Activated naive CD8-positive, alpha-beta T cell (primary cell): Measurements from ENCODE around the gene TRAPPC1.

Experiments
- H3K27ac Mint-ChIP-seq: one replicate; pipeline ENCODE4 v1.8.0; 2021; ENCODE audit warnings: mixed read lengths
- H3K27me3 Mint-ChIP-seq: one replicate; pipeline ENCODE4 v1.8.0; 2021; ENCODE audit warnings: mixed read lengths
- H3K36me3 Mint-ChIP-seq: one replicate; pipeline ENCODE4 v1.8.0; 2021; ENCODE audit warnings: mixed read lengths
- H3K4me1 Mint-ChIP-seq: one replicate; pipeline ENCODE4 v1.8.0; 2021; ENCODE audit warnings: low read depth, mixed read lengths
- H3K4me3 Mint-ChIP-seq: one replicate; pipeline ENCODE4 v1.8.0; 2021; ENCODE audit warnings: mild to moderate bottlenecking, mixed read lengths
- H3K9me3 Mint-ChIP-seq: one replicate; pipeline ENCODE4 v1.8.0; 2021; ENCODE audit warnings: low read depth, mixed read lengths

The TRAPPC1 gene

GRCh38 chr17:7922845-7923628 is 8.7 kb downstream of the TRAPPC1 start:
- no peaks in the 10 kb centered on the region for H3K36me3 Mint-ChIP-seq
- H3K4me3 Mint-ChIP-seq: peak overlapping the region; percentile 78
- peaks cover 23% of the 10 kb centered on the region for H3K4me1 Mint-ChIP-seq
- no peaks in the 10 kb centered on the region for H3K9me3 Mint-ChIP-seq
- no peaks in the 10 kb centered on the region for H3K27me3 Mint-ChIP-seq
- H3K27ac Mint-ChIP-seq: peak overlapping the region; percentile 89

DNA sequence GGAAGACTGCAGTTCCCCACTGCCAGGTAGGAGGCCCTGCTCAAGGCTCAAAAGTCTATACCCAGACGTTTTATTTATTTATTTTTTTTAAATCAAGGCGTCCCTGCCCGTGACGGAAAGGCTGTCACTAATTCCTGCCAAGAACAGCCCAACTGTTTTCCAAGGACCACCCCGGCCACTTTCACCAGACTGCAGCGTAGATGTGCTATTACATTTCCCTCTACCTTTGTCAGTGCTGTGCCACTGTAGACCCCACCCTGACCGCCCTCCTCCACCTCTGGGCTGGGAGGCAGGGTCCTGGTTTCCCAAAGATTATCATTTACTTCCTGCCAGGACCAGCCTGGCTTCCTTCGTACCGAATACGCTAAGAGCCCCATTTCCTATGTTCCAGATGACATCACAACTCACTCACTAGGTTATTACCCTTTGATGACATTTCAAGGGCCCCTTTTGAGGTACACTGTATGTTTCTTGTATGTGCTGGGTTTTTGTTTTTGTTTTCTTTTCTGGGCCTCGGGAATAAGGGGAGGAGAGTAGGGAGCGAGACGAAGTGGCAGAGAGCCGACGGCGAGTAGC is 9.4 kb downstream of the TRAPPC1 start:
- H3K27ac Mint-ChIP-seq: peak overlapping the region; percentile 89
- H3K9me3 Mint-ChIP-seq: no peaks in the 10 kb centered on the region
- H3K4me1 Mint-ChIP-seq: peaks cover 22% of the 10 kb centered on the region
- no peaks in the 10 kb centered on the region for H3K36me3 Mint-ChIP-seq
- peak overlapping the region; percentile 78 for H3K4me3 Mint-ChIP-seq
- no peaks in the 10 kb centered on the region for H3K27me3 Mint-ChIP-seq

DNA sequence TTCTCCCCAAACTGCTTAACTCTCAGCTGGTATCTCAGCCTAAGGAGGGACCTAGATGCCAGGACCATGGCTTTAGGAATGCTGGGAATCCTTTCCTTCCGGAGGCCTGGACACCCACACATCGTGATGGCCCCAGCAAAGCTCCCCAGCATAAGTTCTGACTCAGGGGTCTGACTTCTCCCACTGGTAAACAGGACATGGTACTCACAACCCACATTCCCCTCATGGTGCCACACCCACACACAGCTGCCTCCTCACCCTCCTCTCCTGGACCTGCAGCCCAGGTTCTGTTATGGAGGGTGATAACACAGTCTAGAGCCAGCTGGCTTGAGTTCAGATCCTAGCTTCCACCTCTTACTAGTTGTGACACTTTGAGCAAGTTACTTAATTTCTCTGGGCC is 14.9 kb downstream of the TRAPPC1 start:
- H3K9me3 Mint-ChIP-seq: no peaks in the 10 kb centered on the region
- H3K4me3 Mint-ChIP-seq: peak overlapping the region; percentile 83
- peak overlapping the region; percentile 87 for H3K27ac Mint-ChIP-seq
- peaks cover 33% of the 10 kb centered on the region for H3K4me1 Mint-ChIP-seq
- no peaks in the 10 kb centered on the region for H3K27me3 Mint-ChIP-seq
- no peaks in the 10 kb centered on the region for H3K36me3 Mint-ChIP-seq

GRCh38 chr17:7916385-7916682 is 15.4 kb downstream of the TRAPPC1 start:
- Mint-ChIP-seq H3K9me3 (no peaks in the 10 kb centered on the region), H3K27ac (peak overlapping the region; percentile 87), H3K27me3 (no peaks in the 10 kb centered on the region), H3K36me3 (no peaks in the 10 kb centered on the region), H3K4me3 (peak overlapping the region; percentile 83), H3K4me1 (peaks cover 29% of the 10 kb centered on the region)

DNA sequence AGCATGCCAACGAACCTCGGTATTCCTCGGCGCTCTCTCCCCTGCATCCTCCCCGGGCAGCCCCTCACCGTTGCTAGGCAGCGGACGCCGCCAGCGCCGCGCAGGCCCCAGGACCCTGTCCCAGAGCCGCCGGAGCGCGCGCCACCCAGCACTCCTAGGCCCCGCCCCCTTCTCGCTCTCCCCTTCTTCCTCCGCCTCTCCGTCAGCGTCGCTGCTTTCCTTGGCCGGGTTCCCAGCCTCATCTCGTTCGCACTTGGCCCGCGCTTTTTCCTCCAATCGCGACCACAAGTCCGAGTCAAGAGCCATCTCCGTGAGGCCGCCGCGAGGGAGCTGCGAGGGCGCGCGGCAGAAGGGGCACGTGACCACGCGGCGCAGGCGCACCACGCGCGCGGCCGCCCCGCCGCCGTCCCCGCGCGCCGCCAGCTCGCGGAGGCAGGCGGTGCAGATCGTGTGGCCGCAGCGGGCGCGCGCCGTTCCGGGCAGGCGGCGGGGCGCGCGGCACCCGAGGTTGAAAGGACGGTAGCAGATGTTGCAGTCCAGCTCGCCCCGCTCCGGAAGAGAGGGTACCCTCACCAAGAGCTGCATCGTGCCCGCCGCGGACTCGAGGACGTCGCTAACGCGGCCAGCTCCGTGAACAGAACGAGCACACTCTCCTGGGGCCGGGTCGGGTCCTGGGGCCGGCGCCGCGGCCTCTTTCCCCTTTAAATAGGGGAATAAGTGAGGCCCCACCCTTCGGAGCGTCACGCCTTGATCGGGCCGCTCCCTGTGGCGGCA is 15.9 kb downstream of the TRAPPC1 start, which contains the start of gene RNF227:
RNF227 (minus strand) TSS at position 679 of the 774 bp plus-strand sequence; CDS start at position 585, 94 bp downstream.
- Mint-ChIP-seq H3K4me1 (peaks cover 29% of the 10 kb centered on the region), H3K36me3 (no peaks in the 10 kb centered on the region), H3K27me3 (no peaks in the 10 kb centered on the region), H3K4me3 (peak within 1 kb of the TSS; percentile 89), H3K27ac (peak within 1 kb of the TSS; percentile 87), H3K9me3 (no peaks in the 10 kb centered on the region)

DNA sequence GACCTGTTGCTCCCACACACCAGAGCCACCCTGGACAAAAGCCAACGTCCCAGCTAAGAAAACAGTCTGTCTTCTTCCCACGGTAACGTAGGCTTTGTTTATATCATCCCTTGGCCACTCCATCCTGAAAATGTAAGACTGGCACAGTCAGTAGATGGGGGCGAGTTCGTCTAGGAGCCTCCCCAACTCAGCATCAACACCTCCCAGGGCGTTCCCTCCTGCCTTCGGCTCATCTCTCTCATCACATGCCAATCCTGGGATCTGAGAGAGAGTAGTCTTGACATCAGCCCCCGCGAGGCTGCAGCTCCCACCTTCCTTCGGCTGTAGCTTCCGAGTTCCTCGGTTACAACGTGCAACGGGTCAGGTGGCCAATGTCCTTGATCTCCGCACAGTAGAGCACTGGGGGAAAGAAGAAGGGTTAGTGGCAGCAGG is 16.6 kb downstream of the TRAPPC1 start:
- Mint-ChIP-seq H3K27ac (peak overlapping the region; percentile 87), H3K27me3 (no peaks in the 10 kb centered on the region), H3K9me3 (no peaks in the 10 kb centered on the region), H3K4me1 (peaks cover 29% of the 10 kb centered on the region), H3K36me3 (no peaks in the 10 kb centered on the region), H3K4me3 (peak overlapping the region; percentile 89)

DNA sequence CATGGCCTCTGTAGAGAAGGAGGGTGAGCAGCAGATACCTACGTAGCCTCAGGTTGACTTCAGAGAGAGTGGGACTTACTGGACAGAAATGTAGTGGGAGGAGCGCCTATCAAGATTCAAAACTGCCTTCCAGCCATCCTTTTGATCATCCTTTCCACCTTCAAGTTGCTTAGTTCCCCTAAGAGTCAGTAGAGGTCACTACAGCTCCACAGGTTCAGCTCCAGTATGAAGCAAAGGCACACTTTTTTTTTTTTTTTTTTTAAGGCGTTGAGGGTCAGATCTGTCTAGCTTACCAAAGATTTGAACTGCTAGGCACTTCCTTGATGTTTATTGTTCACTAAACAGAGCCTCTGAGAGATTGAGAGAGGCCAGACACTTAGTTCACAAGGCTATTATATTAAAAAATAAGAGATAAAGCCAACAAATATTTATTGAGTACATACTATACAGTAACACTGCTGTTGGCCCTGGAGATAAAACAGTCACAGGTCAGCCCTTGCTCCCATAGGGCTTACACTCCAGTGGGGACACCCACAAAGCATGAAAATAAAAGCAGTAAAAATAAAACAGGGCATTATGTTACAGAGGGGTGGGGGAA is 18.7 kb downstream of the TRAPPC1 start:
- H3K9me3 Mint-ChIP-seq: no peaks in the 10 kb centered on the region
- H3K4me1 Mint-ChIP-seq: peaks cover 29% of the 10 kb centered on the region
- no peaks in the 10 kb centered on the region for H3K27me3 Mint-ChIP-seq
- peak overlapping the region; percentile 10 for H3K27ac Mint-ChIP-seq
- H3K4me3 Mint-ChIP-seq: peak overlapping the region; percentile 63
- H3K36me3 Mint-ChIP-seq: no peaks in the 10 kb centered on the region

- Mint-ChIP-seq H3K9me3 (no peaks in the 10 kb centered on the region), H3K4me3 (no peak overlapping the region), H3K27ac (no peak overlapping the region), H3K36me3 (no peaks in the 10 kb centered on the region), H3K4me1 (peaks cover 19% of the 10 kb centered on the region), H3K27me3 (no peaks in the 10 kb centered on the region)
Measured at GRCh38 chr17:7911116-7911515, 20.6 kb downstream of the TRAPPC1 start.

DNA sequence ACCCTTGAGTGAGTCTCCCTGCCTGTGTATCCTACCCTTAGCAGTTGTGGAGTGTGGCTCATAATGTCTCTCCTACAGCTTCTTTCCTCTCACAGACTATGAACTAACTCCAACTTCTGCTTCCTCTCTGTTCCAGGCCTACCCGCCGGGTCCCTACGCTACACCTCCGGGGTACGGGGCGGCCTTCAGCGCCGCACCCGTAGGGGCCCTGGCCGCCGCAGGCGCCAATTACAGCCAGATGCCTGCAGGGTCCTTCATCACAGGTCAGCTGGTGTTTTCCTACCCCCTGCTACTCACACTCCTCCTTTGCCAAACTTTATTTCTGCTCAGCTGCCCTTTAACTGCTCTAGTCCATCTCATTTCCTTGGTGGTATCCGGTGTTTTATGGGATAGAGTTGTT is 21.0 kb downstream of the TRAPPC1 start:
- peak overlapping the region; percentile 81 for H3K27ac Mint-ChIP-seq

DNA sequence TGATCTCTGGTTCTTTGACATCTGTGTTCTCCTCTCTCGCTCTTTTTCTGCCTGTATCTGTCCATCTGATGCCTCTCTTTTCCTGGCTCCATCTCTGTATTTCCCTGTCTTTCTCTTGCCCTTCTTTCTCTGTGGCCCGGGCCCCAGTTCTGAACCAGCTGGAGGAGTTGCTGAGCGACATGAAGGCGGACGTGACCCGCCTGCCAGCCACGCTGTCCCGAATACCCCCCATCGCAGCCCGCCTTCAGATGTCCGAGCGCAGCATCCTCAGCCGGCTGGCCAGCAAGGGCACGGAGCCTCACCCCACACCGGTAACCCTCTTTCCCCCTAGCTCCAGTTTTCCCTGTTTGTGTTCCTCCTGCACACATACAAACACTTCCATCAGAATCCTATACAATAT is 21.5 kb downstream of the TRAPPC1 start:
- H3K27ac Mint-ChIP-seq: peak overlapping the region; percentile 81
- H3K9me3 Mint-ChIP-seq: no peaks in the 10 kb centered on the region
- H3K4me3 Mint-ChIP-seq: no peak overlapping the region
- no peaks in the 10 kb centered on the region for H3K27me3 Mint-ChIP-seq
- H3K36me3 Mint-ChIP-seq: no peaks in the 10 kb centered on the region
- peaks cover 15% of the 10 kb centered on the region for H3K4me1 Mint-ChIP-seq

More for the DNA sequence above, 21.0 kb downstream of the TRAPPC1 start:
- Mint-ChIP-seq H3K9me3 (no peaks in the 10 kb centered on the region), H3K36me3 (no peaks in the 10 kb centered on the region), H3K4me3 (no peak overlapping the region), H3K4me1 (peaks cover 19% of the 10 kb centered on the region), H3K27me3 (no peaks in the 10 kb centered on the region)

GRCh38 chr17:7909089-7909488 is 22.7 kb downstream of the TRAPPC1 start:
- Mint-ChIP-seq H3K4me1 (peaks cover 7% of the 10 kb centered on the region), H3K4me3 (no peak overlapping the region), H3K9me3 (no peaks in the 10 kb centered on the region), H3K27ac (no peak overlapping the region), H3K36me3 (peaks cover under 1% of the 10 kb centered on the region), H3K27me3 (no peaks in the 10 kb centered on the region)

DNA sequence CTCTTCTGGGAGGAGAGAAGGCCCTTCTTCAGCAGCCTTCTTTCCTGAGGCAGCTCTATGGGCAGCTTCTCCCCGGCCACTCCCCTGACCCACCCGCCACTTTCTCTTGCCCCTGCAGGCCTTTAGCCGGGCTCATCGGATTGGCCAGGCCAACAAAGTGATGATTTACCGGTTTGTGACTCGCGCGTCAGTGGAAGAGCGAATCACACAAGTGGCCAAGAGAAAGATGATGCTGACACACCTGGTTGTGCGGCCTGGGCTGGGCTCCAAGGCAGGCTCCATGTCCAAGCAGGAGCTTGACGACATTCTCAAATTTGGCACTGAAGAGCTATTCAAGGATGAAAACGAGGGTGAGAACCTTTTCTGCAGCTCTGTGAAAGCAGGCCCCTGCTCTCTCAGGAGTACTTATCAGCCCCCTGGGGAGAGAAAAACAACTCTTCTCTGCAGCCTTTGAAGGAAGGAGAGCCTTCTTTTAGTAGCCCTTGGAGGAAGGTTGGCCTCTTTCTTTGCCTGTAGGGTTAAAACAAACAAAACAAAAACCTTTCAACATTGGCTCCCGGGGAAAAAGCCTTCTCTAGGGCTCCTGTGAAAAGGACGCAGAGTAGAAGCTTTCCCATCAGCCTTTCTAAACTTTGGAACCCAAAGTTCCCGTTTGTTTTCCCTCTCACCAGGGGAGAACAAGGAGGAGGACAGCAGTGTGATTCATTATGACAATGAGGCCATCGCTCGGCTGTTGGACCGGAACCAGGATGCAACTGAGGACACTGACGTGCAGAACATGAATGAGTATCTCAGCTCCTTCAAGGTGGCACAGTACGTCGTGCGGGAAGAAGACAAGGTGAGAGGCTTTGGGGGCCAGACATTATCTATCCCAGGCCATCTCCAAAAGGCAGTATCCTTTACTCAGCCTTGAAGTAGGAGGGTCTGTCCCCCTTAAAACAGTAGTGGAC is 28.3 kb downstream of the TRAPPC1 start:
- Mint-ChIP-seq H3K36me3 (peaks cover 12% of the 10 kb centered on the region), H3K4me1 (no peaks in the 10 kb centered on the region), H3K4me3 (no peak overlapping the region), H3K27me3 (no peaks in the 10 kb centered on the region), H3K9me3 (no peaks in the 10 kb centered on the region), H3K27ac (peak overlapping the region; percentile 55)

GRCh38 chr17:7897773-7898172 is 34.0 kb downstream of the TRAPPC1 start:
- Mint-ChIP-seq H3K27me3 (no peaks in the 10 kb centered on the region), H3K36me3 (peaks cover 20% of the 10 kb centered on the region), H3K9me3 (no peaks in the 10 kb centered on the region), H3K4me3 (no peak overlapping the region), H3K27ac (peak overlapping the region; percentile 47), H3K4me1 (peaks cover 6% of the 10 kb centered on the region)

DNA sequence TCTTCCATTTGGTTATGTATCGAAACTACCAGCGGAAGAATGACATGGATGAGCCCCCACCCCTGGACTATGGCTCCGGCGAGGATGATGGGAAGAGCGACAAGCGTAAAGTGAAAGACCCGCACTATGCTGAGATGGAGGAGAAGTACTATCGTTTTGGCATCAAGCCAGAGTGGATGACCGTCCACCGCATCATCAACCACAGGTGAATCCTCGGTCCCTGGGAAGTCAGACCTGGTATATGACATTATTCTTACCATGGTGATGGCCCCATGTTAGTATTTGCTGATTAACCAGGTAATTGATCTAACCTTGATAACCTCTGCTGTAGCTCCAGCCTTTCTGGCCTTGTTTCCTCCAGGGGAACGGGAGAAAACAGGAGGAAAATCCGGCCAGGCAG is 34.7 kb downstream of the TRAPPC1 start:
- Mint-ChIP-seq H3K27ac (peak overlapping the region; percentile 47), H3K4me3 (no peak overlapping the region), H3K36me3 (peaks cover 21% of the 10 kb centered on the region), H3K9me3 (no peaks in the 10 kb centered on the region), H3K4me1 (peaks cover 7% of the 10 kb centered on the region), H3K27me3 (no peaks in the 10 kb centered on the region)
